ENCODE measurements around the gene RAB27B.

RAB27B gene

GRCh38 chr18:54845787-54846186, 17.5 kb downstream of the RAB27B start:
- no peaks in the 10 kb centered on the region for H3K79me2 ChIP-seq (ENCODE audit: insufficient read depth, low read depth)

GRCh38 chr18:54848121-54848520, 19.8 kb downstream of the RAB27B start:
- H3K27ac ChIP-seq, result no peak overlapping the region
- H3K9ac ChIP-seq, result no peak overlapping the region
- no peak overlapping the region for H3K4me2 ChIP-seq
- no peaks in the 10 kb centered on the region for H4K20me1 ChIP-seq (ENCODE audit: insufficient read depth)
- H3K4me3 ChIP-seq (IDR thresholded peaks at IDR 0.05; ENCODE audit: insufficient read depth, low read depth, low read length), result no peak overlapping the region
- no peaks in the 10 kb centered on the region for H3K36me3 ChIP-seq (ENCODE audit: insufficient read depth)
- TF ChIP-seq, protein P1, sequence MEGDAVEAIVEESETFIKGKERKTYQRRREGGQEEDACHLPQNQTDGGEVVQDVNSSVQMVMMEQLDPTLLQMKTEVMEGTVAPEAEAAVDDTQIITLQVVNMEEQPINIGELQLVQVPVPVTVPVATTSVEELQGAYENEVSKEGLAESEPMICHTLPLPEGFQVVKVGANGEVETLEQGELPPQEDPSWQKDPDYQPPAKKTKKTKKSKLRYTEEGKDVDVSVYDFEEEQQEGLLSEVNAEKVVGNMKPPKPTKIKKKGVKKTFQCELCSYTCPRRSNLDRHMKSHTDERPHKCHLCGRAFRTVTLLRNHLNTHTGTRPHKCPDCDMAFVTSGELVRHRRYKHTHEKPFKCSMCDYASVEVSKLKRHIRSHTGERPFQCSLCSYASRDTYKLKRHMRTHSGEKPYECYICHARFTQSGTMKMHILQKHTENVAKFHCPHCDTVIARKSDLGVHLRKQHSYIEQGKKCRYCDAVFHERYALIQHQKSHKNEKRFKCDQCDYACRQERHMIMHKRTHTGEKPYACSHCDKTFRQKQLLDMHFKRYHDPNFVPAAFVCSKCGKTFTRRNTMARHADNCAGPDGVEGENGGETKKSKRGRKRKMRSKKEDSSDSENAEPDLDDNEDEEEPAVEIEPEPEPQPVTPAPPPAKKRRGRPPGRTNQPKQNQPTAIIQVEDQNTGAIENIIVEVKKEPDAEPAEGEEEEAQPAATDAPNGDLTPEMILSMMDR (conservative IDR thresholded peaks at IDR 0.05; ENCODE audit: low read depth, low read length), result no peak
- no peaks in the 10 kb centered on the region for H3K27me3 ChIP-seq (ENCODE audit: insufficient read depth, low read depth)
- H3K4me1 ChIP-seq (ENCODE audit: low read depth, poor library complexity, severe bottlenecking), result no peaks in the 10 kb centered on the region
- no peak overlapping the region for H2AFZ ChIP-seq (ENCODE audit: low read depth)
- H3K79me2 ChIP-seq (ENCODE audit: insufficient read depth, low read depth), result no peaks in the 10 kb centered on the region

More at GRCh38 chr18:54845787-54846186, 17.5 kb downstream of the RAB27B start:
- H2AFZ ChIP-seq (ENCODE audit: low read depth), result no peak overlapping the region
- H3K27ac ChIP-seq, result no peak overlapping the region
- no peaks in the 10 kb centered on the region for H4K20me1 ChIP-seq (ENCODE audit: insufficient read depth)
- H3K27me3 ChIP-seq (ENCODE audit: insufficient read depth, low read depth), result no peaks in the 10 kb centered on the region
- H3K4me1 ChIP-seq (ENCODE audit: low read depth, poor library complexity, severe bottlenecking), result no peaks in the 10 kb centered on the region
- no peaks in the 10 kb centered on the region for H3K36me3 ChIP-seq (ENCODE audit: insufficient read depth)
- H3K4me3 ChIP-seq (IDR thresholded peaks at IDR 0.05; ENCODE audit: insufficient read depth, low read depth, low read length), result no peak overlapping the region
- H3K4me2 ChIP-seq, result no peak overlapping the region
- H3K9ac ChIP-seq, result no peak overlapping the region
- TF ChIP-seq, protein P1 (conservative IDR thresholded peaks at IDR 0.05; ENCODE audit: low read depth, low read length), result no peak

DNA sequence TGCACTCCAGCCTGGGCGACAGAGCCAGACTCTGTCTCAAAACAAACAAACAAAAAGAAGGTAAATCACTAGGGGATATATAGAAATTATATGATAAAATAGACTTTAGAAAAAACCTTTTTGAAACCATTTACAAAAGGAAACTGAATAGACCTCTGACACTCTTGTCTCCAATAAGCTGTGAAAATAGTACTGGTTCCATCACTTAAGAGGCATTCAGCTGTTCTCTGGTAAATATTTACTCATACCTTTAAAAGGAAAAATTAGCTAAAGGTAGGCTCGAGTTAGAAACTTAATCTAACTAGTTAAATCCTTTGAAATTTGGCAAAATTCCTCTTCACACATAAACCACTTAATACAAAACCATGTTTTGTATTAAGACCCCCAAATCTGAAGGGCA, 21.4 kb downstream of the RAB27B start:
- Histone ChIP-seq H2AFZ (ENCODE audit: low read depth) (no peak overlapping the region), H3K27ac (no peak overlapping the region), H3K9ac (no peak overlapping the region), H3K79me2 (ENCODE audit: insufficient read depth, low read depth) (no peaks in the 10 kb centered on the region), H4K20me1 (ENCODE audit: insufficient read depth) (no peaks in the 10 kb centered on the region), H3K4me2 (no peak overlapping the region), H3K4me3 (IDR thresholded peaks at IDR 0.05; ENCODE audit: insufficient read depth, low read depth, low read length) (no peak overlapping the region), H3K4me1 (ENCODE audit: low read depth, poor library complexity, severe bottlenecking) (no peaks in the 10 kb centered on the region), H3K36me3 (ENCODE audit: insufficient read depth) (no peaks in the 10 kb centered on the region), H3K27me3 (ENCODE audit: insufficient read depth, low read depth) (no peaks in the 10 kb centered on the region)
- TF ChIP-seq, protein P1 (conservative IDR thresholded peaks at IDR 0.05; ENCODE audit: low read depth, low read length), result no peak

- no peaks in the 10 kb centered on the region for H3K36me3 ChIP-seq (ENCODE audit: insufficient read depth)
- no peaks in the 10 kb centered on the region for H3K27me3 ChIP-seq (ENCODE audit: insufficient read depth, low read depth)
- H2AFZ ChIP-seq (ENCODE audit: low read depth), result no peak overlapping the region
- H3K27ac ChIP-seq, result no peak overlapping the region
- H3K79me2 ChIP-seq (ENCODE audit: insufficient read depth, low read depth), result no peaks in the 10 kb centered on the region
- no peak overlapping the region for H3K9ac ChIP-seq
- H3K4me1 ChIP-seq (ENCODE audit: low read depth, poor library complexity, severe bottlenecking), result no peaks in the 10 kb centered on the region
- H3K4me2 ChIP-seq, result no peak overlapping the region
- no peak overlapping the region for H3K4me3 ChIP-seq (IDR thresholded peaks at IDR 0.05; ENCODE audit: insufficient read depth, low read depth, low read length)
- H4K20me1 ChIP-seq (ENCODE audit: insufficient read depth), result no peaks in the 10 kb centered on the region
- TF ChIP-seq, protein P1 (conservative IDR thresholded peaks at IDR 0.05; ENCODE audit: low read depth, low read length), result no peak
Measured at GRCh38 chr18:54850598-54850997, 22.3 kb downstream of the RAB27B start.

All from KMS-11 (cell line).